Effector CD4-positive, alpha-beta T cell (primary cell): ENCODE results near the gene SMAD4.
"Not testable (repeated sequence)": the region's sequence is repeated elsewhere in the genome, so short reads cannot be mapped to it uniquely, and the experiment has no call there.

Source experiments
- DNase-seq: peaks from one replicate; pipeline ENCODE4 v3.0.0-alpha.2; 2020
- total RNA-seq: gene quantifications from one replicate; lab custom pipeline; 2026; lab: John Stamatoyannopoulos, UW

Gene SMAD4
- total RNA-seq, result 101 reads per million, percentile 83 among the genes with 10 or more reads in this experiment

GRCh38 chr18:51029694-51030536 is at the start of gene SMAD4:
SMAD4 (plus strand) TSS chr18:51030213; CDS start chr18:51047047, 16,834 bp downstream.
- peak; percentile 98 for DNase-seq

DNA sequence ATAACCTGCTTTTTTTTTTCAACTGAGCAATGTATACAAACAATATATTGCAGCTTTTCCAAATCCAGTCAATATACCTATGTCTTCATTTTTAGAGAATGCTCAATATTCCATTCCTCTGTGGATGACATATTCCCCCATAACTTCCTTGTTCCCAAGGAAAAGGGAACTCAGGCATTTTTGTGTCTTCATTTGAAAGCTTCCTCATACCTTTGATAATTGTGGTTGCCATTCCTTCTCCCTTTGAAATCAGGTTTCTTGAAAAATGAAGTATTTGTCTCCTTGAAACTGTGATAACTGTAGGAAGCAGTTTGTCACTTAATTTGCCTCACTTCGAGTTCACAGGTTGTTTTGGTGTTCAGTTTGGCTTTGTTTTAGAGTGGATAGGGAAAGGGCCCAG is 48.6 kb upstream of the SMAD4 start:
- no peak for DNase-seq

DNA sequence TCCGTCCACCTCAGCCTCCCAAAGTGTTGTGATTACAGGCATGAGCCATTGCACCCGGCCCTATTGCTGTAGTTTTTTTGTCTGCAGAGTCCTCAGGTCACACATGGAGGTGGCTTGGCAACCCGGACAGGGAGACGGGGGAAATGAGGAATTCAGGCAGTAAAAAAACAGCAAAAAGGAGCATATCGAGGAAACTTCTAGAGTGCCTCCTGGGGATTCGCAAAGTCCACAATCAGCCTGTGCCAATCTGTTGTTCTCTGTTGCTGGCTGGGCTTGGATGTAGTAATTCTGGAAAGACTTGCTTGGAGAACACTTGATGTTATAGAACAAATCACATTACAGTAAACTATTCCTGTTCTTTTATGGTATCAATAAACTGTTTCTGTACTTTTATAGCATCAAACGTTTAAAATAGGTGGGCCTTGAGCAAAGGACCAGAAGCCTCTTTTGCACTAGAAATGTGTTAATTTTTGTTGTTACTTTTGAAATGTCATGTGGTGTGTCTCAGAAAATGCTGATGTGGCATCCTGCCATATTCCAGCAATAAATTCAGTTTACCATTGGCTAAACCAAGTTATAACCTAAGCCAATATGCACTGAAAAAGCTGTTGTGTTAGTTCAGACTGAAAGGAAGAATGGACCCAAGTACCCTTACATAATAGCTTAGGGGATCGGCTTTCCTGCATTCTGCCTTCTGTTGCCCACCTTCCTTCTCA is 47.8 kb upstream of the SMAD4 start:
- no peak for DNase-seq

DNA sequence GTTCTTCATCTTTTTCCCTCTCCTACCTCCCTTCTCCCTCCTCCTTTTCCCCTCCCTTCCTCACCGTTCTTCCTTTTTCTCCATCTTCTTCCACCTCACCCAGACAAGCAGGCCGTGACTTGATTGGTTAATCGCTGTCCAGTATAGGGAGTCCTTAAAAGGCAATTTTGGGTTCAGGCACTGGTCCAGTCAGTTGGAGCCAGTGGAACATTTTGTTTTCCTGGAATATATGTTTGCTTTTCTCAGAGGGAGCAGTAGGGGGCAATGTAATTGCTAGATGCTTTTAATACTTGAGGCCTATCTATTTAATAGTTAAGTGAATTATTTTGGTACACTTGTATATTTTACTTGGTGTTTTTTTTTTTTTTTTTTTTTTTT is 47.2 kb upstream of the SMAD4 start:
- DNase-seq, result no peak

- no peak for DNase-seq
Observed at GRCh38 chr18:50986360-50987087, 43.5 kb upstream of the SMAD4 start.

DNA sequence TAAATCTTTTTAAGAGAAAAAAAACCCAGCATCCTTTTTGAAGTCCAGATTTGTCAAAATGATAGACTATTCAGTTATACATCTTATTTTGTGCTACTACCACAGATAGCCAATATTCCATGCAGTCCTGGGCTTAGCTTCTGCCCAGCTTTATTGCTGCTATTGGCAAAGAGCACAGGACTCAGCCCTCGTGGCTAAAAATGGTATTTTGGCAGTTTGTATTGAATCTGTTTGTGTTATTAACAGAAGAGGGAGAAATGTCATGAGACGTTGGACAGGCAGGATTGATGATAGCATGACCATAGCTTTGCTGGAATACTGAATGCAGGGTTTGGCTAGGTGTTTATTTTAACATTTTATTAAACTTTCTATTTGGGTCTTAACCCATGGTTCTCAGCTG is 42.8 kb upstream of the SMAD4 start:
- DNase-seq, result no peak

GRCh38 chr18:50989711-50990110 is 40.3 kb upstream of the SMAD4 start:
- DNase-seq, result no peak

GRCh38 chr18:50992351-50992762 is 37.7 kb upstream of the SMAD4 start:
- DNase-seq, result no peak

- DNase-seq, result no peak
Observed at GRCh38 chr18:50994031-50994430, 36.0 kb upstream of the SMAD4 start.

GRCh38 chr18:51003174-51003573 is 26.8 kb upstream of the SMAD4 start:
- not testable (repeated sequence) for DNase-seq

GRCh38 chr18:51006061-51006818 is 23.8 kb upstream of the SMAD4 start:
- no peak for DNase-seq

DNA sequence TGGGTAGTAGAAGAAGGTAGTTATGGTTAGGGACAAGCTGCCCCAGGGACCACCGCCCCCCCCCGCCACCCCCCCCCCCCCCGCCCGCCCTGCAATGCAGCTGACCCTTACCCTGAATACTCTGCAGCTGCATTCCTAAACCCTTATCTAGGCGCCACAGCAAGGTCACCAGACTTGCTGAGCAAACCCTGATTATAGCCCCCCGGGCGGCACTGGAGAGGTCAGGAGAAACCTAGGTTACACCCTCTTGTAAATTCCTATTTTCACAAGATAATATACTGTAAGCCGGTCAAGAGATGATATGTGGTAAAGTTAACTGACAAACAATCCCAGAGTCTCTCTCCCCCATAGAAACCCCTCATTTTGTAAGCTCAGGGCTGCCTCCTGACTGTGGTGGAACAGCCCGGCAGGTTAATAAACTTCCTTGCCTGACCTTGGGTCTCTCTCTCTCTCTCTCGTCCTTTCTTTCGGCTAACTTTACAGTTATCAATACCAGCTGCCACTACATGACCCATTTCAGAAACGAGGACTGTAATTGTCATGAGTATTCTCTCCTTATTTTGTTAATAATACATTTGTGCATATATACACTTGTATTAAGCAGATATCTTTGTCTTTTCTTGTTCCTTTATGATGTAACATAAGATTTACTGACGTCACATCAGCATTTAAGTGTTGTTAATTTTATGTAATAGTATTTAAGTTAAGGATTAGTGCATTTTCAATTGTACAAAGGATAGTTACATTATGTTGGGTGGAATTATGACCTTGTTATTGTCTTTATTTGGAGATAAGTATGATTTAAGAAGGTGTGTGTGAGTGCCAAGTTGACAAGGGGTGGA is 22.8 kb upstream of the SMAD4 start:
- no peak for DNase-seq

DNA sequence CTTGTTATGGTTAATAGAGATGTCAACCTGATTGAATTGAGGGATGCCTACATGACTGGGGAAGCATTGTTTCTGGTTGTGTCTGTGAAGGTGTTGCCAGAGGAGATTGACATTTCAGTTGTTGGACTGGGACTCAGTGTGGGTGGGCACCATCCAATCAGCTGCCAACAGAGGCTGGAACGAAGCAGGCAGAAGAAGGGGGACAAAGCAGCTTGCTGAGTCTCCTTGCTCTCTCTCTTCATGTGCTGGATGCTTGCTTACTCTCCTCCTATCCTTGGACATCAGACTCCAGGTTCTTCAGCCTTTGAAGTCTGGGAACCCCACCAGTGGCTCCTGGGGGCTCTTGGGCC is 22.2 kb upstream of the SMAD4 start:
- DNase-seq, result no peak

DNA sequence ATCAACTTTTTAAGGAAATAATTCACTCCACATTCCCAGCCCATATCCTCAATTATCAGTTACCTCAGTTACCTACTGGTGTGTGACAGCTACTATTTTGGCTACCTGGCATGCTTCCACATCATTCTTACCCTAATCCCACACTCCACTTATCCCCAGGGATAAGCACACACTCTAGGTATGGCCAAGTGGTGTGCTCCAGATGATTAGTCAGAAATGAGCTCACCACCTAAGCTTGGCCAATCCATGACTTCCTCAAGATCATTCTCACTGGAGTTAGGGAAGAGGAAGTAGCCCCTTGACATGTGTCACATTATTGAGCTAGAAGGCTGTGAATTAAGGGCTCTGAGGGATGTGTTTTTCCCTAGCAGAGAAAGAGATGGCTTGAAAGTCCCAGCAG is 20.9 kb upstream of the SMAD4 start:
- no peak for DNase-seq

DNA sequence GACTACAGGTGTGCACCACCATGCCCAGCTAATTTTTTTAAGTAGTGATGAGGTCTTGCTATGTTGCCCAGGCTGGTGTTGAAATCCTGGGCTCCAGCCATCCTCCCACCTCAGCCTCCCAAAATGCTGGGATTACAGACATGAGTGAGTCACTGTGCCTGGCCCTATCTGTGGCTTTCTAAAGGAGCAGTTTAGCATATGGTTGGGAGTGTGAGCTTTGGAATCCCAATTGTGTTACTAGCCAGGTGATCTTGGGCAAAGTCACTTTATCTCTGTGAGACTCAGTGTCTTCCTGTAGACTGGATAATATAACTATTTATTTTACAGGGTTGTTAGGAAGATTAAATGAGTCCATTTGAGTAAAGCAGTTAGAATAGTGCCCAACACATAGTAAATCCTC is 19.8 kb upstream of the SMAD4 start:
- no peak for DNase-seq

DNA sequence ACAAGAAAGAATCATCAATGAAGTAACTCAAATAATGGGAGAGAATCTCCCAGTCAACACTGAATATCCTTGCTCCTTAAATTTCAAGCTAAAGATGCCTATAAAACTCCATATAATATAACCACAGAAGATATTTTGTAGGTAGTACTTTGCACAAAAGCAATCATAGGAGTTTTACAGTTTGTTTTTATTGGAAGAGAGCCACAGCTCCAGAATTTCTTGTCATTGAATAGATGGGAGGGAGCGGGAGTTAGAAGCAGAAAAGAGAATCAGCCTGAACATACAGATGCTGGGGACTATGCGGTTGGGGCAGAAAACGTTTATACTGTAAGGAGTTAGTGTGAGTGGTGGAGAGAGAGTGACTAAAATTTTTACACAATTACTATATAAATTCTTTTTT is 18.3 kb upstream of the SMAD4 start:
- DNase-seq, result no peak

DNA sequence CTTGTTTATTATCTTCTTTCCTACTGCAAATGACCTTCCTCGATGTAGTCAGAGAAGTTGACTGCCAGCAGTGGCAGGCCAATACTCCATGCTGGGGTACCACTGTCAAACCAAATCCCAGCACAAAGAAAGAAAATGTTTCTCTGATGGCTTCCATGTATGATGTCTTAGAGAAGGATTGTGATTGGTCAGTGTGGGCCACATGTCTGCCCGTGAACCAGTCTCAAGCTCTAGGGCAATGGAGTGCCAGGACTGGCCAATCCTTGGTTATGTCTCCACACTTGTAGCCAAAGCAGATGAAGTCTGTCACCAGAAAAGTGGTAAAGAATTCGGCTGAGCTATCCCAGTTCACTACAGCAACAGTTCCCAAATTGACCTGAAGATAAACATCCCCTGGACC is 17.6 kb upstream of the SMAD4 start:
- DNase-seq, result no peak

- DNase-seq, result no peak
Observed at GRCh38 chr18:51013259-51013658, 16.8 kb upstream of the SMAD4 start.

DNA sequence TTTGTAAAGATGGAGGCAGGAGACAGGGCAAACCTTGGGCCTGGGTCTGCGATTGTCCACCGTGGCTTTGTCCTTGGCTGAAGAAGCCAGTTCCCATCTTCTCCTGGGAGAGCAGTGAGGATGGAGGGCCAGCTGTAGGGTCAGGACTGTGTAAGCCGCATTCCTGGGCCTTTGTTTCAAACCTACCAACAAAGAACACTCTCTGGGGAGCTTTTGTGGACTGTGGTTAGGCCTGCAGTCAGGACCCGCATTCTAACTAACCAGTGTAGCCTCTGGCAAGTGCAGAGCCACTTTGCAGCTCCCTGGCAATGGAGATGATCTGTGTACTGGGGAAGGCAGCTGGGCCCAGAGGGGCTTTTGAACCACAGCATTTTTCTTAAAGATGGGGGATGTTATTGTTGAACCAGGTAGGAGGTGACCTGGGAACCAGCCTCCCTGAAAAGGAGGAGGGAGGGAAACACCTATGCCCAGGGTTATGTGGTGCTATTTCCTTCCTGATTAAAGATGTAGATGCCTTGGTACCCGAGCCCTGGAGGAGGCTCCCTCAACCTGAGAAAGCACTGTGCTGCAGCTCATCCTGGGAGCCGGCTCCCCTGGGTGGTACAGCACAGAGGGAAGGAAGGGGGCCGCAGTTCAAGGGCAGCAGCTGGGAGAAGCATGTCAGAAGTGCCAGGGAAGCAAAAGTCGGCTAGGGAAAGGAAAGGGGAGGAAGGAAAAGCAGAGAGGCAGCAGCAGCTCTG is 12.7 kb upstream of the SMAD4 start:
- no peak for DNase-seq

DNA sequence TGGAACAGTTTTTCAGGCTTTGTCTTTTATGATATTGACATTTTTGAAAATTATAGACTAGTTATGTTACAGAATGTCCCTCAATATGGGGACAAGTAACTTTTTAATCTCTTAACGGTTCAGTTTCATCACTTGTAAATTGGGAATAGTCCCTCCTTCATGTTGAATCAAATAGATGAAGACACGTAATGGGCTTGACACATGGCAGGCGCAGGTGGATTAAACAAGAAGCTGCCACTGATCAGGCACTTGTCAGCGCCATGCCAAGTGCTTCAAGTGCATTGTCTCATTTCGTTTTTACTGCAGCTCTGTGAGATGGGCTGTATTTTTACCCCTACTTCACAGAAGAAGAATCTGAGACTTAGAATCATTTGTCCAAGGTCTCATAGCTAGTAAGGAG is 9.5 kb upstream of the SMAD4 start:
- no peak for DNase-seq
